HL-60 (cell line): ENCODE results near the gene HSP90B1.

ENCODE experiments used
- DNase-seq, 2 experiments: peaks; one replicate each; pipeline ENCODE4 v3.0.0-alpha.2; 2010 to 2020; ENCODE audit warnings: low read depth in 1 of 2, low spot score in 1 of 2
- H3K27ac ChIP-seq: fragments of 250-450 bp; sonication (Bioruptor Pico); replicated peaks from 2 replicates; pipeline ENCODE4 v1.5.1; 2020; ENCODE audit warnings: mild to moderate bottlenecking, moderate library complexity
- H3K27me3 ChIP-seq: fragments of 250-450 bp; sonication (Bioruptor Pico); 2 replicates; pipeline ENCODE4 v1.5.1; 2021; ENCODE audit warnings: mild to moderate bottlenecking, moderate library complexity; ENCODE audit not compliant: insufficient read depth, poor library complexity, severe bottlenecking
- H3K4me3 ChIP-seq: replicated peaks from 2 replicates; pipeline ENCODE4 v1.5.1; 2011; ENCODE audit warnings: mild to moderate bottlenecking, control low read depth, low read length; ENCODE audit not compliant: insufficient read depth
- GABPA ChIP-seq: IDR thresholded peaks from 2 replicates; pipeline ENCODE4 v1.6.1; 2012; ENCODE audit warnings: low read depth
- POLR2AphosphoS5 ChIP-seq: IDR thresholded peaks from 2 replicates; pipeline ENCODE4 v1.6.1; 2012; ENCODE audit warnings: low read depth
- SPI1 ChIP-seq: IDR thresholded peaks from 2 replicates; pipeline ENCODE4 v1.6.1; 2012; ENCODE audit warnings: low read depth, mild to moderate bottlenecking, borderline replicate concordance
- TF ChIP-seq, protein P1 (sequence below): IDR thresholded peaks from 2 replicates; pipeline ENCODE4 v1.6.1; 2012; ENCODE audit warnings: low read depth; ENCODE audit not compliant: insufficient replicate concordance
- TF ChIP-seq, protein P2 (sequence below): IDR thresholded peaks from one replicate; pipeline ENCODE4 v1.5.1; 2011; ENCODE audit warnings: low read length, control low read depth, inconsistent platforms; ENCODE audit not compliant: insufficient read depth

Gene HSP90B1

DNA sequence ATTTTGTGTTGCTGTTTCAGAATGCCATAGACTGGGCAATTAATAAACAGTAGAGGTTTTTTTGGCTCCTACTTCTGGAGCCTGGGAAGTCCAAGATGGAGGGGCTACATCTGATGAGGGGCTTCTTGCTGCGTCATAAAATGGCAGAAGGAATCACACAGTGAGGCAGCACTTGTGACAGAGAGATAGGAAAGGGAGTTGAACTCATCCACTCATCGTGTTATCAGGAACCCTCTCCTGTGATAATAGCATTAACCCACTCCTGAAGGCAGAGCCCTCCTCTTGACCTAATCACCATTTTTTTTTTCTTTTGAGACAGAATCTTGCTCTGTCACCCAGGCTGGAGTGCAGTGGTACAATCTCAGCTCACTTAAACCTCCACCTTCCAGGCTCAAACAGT lies 45.2 kb downstream of the HSP90B1 start:
- TF ChIP-seq SPI1 (no peak), GABPA (no peak), POLR2AphosphoS5 (no peak)
- TF ChIP-seq, protein P1, sequence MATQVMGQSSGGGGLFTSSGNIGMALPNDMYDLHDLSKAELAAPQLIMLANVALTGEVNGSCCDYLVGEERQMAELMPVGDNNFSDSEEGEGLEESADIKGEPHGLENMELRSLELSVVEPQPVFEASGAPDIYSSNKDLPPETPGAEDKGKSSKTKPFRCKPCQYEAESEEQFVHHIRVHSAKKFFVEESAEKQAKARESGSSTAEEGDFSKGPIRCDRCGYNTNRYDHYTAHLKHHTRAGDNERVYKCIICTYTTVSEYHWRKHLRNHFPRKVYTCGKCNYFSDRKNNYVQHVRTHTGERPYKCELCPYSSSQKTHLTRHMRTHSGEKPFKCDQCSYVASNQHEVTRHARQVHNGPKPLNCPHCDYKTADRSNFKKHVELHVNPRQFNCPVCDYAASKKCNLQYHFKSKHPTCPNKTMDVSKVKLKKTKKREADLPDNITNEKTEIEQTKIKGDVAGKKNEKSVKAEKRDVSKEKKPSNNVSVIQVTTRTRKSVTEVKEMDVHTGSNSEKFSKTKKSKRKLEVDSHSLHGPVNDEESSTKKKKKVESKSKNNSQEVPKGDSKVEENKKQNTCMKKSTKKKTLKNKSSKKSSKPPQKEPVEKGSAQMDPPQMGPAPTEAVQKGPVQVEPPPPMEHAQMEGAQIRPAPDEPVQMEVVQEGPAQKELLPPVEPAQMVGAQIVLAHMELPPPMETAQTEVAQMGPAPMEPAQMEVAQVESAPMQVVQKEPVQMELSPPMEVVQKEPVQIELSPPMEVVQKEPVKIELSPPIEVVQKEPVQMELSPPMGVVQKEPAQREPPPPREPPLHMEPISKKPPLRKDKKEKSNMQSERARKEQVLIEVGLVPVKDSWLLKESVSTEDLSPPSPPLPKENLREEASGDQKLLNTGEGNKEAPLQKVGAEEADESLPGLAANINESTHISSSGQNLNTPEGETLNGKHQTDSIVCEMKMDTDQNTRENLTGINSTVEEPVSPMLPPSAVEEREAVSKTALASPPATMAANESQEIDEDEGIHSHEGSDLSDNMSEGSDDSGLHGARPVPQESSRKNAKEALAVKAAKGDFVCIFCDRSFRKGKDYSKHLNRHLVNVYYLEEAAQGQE: no peak
- TF ChIP-seq, protein P2, sequence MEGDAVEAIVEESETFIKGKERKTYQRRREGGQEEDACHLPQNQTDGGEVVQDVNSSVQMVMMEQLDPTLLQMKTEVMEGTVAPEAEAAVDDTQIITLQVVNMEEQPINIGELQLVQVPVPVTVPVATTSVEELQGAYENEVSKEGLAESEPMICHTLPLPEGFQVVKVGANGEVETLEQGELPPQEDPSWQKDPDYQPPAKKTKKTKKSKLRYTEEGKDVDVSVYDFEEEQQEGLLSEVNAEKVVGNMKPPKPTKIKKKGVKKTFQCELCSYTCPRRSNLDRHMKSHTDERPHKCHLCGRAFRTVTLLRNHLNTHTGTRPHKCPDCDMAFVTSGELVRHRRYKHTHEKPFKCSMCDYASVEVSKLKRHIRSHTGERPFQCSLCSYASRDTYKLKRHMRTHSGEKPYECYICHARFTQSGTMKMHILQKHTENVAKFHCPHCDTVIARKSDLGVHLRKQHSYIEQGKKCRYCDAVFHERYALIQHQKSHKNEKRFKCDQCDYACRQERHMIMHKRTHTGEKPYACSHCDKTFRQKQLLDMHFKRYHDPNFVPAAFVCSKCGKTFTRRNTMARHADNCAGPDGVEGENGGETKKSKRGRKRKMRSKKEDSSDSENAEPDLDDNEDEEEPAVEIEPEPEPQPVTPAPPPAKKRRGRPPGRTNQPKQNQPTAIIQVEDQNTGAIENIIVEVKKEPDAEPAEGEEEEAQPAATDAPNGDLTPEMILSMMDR: no peak

DNA sequence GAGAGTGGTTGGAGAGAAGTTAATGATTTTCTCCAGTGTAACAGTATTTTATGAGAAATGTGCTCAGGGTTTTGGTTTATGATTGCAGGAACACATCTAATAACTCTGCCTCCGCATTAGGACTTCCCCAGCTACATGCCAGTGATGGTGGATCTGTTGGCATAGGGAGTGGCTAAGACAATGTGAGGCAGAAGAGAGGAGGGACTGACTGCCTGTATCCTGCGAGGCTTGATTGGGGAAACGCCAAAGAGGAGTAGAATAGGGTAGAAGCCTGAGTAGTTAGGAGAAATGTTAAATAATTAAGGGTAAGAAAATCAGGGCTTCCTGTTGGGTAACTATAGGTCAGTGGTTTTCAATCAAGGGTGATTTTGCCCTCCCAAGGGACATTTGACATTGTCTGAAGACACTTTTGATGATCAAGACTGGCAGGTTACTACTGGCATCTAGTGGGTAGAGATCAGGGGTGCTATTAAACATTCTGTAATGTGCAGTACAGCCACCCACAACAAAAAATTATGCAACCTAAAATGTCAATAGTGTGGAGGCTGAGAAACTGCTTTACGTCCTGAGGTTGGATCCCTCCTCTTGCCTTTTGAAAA lies 48.3 kb downstream of the HSP90B1 start:
- no peak overlapping the region for H3K4me3 ChIP-seq
- H3K27ac ChIP-seq: no peak overlapping the region
- no peaks in the 10 kb centered on the region for H3K27me3 ChIP-seq
- no peak for DNase-seq
- TF ChIP-seq, protein P2: no peak
- TF ChIP-seq GABPA: no peak
- TF ChIP-seq SPI1: no peak
- TF ChIP-seq, protein P1: no peak
- TF ChIP-seq POLR2AphosphoS5: no peak

More for the DNA sequence above, 45.2 kb downstream of the HSP90B1 start:
- no peak overlapping the region for H3K4me3 ChIP-seq
- H3K27ac ChIP-seq: no peak overlapping the region
- no peaks in the 10 kb centered on the region for H3K27me3 ChIP-seq
- DNase-seq: no peak

DNA sequence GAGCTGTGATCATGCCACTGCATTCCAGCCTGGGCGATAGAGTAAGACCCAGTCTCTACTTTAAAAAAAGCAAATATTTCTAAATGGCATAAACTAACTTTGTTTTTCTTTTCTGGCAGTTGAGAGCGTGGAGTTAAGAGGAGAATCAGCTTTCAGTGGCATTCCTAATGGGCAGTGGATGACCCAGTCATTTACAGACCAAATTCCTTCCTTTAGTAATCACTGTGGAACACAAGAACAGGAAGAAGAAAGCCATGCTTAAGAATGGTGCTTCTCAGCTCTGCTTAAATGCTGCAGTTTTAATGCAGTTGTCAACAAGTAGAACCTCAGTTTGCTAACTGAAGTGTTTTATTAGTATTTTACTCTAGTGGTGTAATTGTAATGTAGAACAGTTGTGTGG lies 56.6 kb downstream of the HSP90B1 start:
- TF ChIP-seq GABPA: no peak
- TF ChIP-seq POLR2AphosphoS5: no peak
- TF ChIP-seq, protein P2: no peak
- TF ChIP-seq, protein P1: no peak
- TF ChIP-seq SPI1: no peak
- no peak overlapping the region for H3K4me3 ChIP-seq
- H3K27ac ChIP-seq: no peak overlapping the region
- no peaks in the 10 kb centered on the region for H3K27me3 ChIP-seq
- no peak for DNase-seq
